NCI-H2107 treated with DMSO at 0.1 percent for 48 hours (cell line): Measurements from ENCODE around the gene BCL7B.
"Not testable (repeated sequence)": the region's sequence is repeated elsewhere in the genome, so short reads cannot be mapped to it uniquely, and the experiment has no call there.

Experiments
- DNase-seq: peaks from one replicate; lab custom pipeline; 2025; ENCODE audit not compliant: unreplicated experiment; lab: John Stamatoyannopoulos, UW

Gene BCL7B

DNA sequence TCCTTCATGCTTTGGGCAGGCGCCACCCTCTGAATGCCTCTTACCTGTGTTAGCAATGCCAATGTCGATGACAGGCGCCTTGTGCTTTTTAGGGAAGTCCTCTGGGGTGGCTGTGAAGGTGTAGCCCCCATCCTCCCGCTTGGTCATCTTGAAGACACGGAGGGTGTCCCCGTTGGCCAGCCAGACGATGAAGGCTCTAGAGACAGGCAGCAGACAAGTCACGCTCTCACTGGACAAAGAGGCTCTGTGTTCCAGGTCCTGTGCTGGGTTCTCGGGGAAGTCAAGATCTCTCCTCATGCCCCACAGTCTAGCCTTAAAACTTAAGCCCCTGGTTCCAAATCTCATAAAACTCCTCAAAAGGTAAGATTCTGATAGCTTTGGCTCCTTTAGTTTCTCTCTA, 15.8 kb upstream of the BCL7B start:
- no peak for DNase-seq

GRCh38 chr7:73572767-73573186, 15.3 kb upstream of the BCL7B start:
- no peak for DNase-seq

DNA sequence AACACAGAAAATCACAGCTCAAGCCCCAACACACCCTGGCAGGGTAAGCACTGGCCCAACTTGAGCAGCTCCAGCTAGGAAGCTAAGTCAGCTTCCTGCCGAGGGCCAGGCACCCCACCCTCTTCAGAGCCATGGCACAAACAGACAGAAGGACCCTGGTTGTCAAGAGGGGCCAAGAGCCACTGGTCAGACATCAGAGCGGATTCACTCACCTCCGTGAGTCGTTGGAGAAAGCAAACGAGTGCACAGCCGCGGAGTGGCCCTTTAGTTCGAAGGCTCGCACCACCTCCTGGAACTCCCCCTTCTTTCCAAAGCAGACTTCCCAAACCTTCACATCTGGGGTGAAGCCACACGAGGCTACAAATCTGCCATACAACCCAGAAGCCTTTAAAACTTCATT, 13.5 kb upstream of the BCL7B start:
- DNase-seq, result no peak

DNA sequence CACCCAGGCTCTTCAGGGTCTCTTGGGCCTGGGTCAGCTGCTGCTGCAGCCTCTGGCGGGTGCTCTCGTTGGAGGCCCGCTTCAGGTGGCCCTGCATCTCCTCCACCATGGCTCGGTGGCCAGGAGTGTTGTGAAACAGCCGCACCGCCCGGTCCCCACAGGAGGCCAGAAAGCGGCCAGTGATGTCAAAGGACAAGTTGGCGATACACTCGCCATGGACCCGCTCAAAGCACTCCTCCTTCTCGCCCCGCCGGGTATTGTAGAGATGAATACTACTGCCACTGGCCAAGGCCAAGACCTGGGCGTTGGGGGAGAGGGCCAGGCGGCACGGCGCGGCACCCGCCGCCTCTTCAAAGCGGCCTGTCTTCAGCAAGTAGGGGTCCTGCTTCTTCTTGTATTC, 13.0 kb upstream of the BCL7B start:
- no peak for DNase-seq

DNA sequence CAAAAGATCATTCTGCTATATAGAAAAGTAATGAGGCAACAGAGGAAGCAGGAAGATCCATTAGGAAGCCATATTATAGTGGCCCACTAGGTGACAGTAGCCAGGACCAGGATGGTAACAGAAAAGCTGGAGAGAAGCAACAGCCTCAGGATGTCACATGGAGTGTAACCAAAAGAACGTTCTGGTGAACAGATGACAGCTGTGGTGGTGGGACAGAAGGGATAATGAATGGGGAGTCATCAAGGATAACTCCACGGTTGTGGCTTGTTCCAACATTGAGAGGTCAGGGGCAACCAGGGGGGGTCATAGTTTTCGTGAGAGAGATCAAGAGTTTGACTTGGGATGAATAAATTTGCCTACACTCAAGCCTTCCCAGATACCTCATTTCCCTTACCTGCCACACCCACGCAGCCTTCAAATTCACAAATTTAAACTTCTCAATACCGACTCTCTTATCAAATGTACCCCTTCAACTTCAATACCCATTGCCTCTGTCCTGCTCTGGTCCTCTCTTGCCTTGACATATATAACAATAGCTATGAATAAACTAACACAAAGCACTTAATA, 11.6 kb upstream of the BCL7B start:
- DNase-seq, result no peak

DNA sequence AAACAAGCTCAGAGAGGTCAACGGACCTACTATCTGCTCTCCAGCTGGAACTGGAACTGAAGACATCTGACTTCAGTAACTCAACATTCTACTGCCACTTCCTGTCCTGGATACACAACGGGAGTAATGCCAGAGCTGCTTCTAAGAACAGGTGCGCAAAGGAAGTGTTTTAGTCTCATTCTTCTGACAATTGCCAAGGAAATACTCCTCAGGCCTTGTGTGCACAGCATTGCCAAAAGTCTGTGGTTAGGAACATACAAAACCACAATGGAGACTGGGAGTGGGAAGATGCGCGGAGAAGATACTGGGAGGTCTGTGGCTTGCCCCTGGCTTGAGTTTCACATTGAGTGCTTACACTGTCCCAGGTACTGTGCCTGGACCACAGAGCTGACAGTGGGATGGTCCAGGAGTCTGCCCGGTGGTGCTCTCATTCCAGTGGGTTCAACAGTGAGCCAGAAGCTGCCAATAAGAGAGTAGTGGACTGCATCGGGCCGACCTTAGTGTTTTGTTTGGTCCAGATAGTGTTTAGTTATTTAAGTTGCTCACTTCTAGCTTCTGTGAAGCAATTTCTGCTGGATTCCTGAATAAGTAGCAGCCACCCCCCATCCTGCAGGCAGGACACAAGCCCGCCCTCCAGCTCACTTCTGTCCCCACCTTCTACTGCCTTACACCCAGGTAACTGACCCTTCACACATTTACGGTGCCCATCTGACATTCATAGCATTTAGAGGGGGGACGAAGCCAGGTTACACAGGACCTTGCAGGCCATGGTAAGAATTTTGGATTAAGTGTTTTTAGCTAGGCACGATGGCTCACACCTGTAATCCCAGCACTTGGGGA, 10.6 kb upstream of the BCL7B start:
- DNase-seq, result no peak

- no peak for DNase-seq
Observed at GRCh38 chr7:73567140-73567539, 9.7 kb upstream of the BCL7B start.

- peak; percentile 25 for DNase-seq
Observed at GRCh38 chr7:73566431-73566830, 8.9 kb upstream of the BCL7B start.

DNA sequence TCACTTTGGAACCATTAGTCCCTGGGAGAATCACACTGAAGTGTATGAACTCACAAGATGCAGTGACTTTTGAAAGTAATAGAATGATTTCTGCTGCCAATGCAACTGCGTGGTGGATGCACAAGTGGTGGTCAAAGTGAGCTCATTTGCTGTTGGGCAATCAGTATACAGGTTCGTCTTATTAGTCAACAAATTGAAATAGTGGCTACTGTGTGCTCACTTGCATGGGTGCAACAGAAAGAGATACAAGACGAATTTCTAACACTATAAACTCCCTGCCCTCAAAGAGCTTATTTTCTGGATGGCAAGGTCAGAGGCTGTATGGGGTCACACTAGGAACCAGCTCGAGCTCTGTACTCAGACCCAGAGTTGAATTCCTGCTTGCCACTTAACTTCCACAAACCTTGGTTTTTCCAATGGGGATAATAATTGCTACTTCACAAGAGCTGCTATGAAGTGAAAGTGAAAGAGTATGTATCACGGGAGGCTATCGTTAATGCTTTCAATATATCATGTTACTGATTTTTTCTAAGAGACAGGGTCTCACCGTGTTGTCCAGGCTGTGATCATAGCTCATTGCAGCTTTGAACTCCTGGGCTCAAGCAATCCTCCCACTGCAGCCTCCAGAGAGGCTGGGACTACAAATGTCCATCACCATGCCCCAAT, 8.3 kb upstream of the BCL7B start:
- peak; percentile 69 for DNase-seq

DNA sequence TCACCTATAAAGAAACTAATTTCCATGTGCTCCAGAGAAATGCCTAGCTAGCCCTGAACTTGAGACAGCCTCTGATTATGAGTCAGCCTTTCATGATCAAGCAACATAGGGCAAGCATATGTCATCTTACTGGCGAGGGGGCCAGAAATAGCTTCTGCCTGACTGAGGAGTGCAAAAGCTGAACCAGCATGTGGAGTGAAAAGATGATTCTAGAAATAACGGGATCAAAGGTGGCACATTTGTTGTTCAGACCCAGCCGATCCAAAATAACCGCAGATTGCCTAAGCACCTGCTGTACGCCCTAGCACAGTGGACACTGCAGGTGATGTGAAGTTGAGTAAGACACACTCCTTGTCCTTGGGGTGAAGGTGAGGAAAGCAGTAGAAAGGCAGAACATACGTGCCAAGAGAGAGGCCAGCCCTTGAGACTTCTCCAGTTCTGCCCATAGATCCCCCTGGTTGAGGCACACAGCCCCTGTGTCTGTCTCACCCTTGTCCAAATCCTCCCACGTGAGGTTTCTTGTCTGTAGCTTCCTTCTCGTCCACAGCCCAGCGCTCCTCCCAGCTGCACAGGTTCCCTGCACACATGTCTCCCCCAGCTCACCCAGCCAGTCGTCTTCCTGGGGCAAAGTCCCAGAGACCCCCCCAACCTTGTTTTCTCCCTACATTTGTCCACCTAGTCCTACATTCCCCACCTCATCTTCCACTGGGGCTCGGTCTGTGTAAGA, 2.8 kb upstream of the BCL7B start:
- DNase-seq, result no peak

- DNase-seq, result peak; percentile 79
Observed at GRCh38 chr7:73557108-73557396, 438 bp downstream of the BCL7B start.

- DNase-seq, result no peak
Observed at GRCh38 chr7:73556208-73557107, 1.0 kb downstream of the BCL7B start.

DNA sequence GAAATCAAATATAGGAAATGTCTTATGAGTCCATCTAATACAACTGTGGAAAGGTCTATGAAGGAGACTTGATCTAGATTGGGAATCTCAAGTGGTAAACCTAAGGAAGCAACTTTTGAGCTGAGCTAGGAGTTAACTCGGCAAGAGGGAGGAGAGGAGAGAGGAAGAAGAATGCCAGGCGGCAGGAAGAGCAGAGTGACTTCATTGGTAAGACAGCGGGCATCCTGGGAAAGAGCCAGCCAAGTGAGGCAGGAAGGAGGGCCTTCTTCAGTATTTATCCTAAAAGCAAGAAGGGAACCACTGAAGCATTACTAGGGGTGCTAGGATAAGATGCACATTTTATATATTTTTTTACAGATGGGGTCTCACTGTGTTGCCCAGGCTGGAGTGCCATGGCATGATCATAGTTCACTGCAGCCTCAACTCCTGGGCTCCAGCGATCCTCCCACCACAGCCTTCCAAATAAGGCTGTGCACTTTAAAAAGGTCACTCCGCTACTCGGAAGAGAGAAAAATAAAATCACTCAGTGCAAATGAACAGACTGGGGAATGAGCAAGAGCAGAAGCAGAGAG, 2.0 kb downstream of the BCL7B start:
- no peak for DNase-seq

DNA sequence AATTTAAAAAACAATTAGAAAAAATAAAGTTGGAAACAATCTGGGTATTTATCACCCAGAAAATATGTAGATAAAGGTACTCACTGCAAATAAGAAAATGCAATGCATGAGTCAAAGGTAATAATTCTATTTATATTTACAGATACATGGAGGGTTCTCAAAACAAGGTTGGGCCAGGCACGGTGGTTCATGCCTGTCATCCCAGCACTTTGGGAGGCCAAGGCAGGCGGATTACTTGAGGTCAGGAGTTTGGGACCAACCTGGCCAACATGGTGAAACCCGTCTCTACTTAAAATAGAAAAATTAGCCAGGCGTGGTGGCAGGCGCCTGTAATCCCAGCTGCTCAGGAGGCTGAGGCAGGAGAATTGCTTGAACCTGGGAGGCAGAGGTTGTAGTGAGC, 7.4 kb downstream of the BCL7B start:
- not testable (repeated sequence) for DNase-seq

DNA sequence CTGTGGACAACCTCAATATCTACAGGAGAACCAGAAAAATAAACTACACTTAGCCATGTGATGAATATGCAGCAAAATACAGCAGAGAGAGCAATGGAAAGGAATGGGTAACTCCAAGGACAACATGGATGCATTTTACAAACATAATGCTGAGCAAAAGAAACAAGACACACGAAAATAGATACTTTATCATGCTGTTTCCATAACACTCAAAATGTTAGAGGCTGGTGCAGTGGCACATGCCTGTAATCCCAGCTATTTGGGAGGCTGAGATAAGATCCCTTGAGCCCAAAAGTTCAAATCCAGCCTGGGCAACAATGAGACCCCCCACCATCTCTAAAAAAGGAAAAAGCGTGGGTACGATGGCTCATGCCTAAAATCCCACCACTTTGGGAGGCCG, 8.3 kb downstream of the BCL7B start:
- DNase-seq, result no peak

DNA sequence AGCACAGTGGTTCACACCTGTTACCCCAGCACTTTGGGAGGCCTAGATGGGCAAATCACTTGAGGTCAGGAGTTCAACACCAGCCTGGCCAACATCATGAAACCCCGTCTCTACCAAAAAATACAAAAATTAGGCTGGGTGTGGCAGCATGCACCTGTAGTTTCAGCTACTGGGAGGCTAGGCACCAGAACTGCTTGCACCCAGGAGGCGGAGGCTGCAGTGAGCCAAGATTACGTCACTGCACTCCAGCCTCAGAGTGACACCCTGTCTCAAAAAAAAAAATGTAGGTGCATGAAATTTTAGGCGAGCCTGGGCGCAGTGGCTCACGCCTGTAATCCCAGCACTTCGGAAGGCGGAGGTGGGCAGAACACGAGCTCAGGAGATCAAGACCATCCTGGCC, 9.6 kb downstream of the BCL7B start:
- no peak for DNase-seq

GRCh38 chr7:73544678-73545077, 12.8 kb downstream of the BCL7B start:
- no peak for DNase-seq

- DNase-seq, result no peak
Observed at GRCh38 chr7:73541722-73542121, 15.8 kb downstream of the BCL7B start.

DNA sequence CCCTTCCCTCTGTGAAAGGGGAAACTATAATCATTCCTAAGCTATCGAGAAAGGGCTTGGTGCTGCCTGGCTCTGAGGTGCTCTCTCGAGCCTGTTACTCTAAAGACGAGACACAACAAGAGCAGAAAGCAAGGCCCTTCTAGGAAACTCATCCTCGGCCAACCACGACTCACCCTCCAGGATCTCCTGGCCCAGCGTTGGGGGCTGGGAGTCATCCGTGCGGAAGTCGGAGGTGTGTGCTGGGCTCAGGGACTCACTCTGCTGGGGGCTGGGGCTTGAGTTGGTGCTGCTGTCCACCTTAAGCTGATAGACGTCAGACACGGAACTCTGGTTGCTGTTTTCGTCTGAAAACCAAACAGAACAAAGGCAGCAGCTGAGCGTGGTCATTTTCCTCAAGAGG, 17.8 kb downstream of the BCL7B start:
- no peak for DNase-seq

DNA sequence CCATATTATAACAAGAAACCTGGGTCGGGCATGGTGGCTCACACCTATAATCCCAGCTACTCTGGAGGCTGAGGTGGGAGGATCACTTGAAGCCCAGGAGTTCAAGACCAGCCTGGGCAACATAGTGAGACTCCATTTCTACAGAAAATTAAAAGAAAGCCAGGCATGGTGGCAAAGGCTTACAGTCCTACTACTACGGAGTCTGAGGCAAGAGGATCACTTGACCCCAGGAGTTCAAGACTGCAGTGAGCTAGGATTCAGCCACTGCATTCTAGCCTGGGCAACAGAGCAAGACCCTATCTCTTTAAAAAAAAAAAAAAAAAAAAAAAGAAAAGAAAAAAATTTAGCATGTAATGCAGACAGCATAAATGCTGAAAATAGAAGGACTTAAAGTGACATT, 19.0 kb downstream of the BCL7B start:
- not testable (repeated sequence) for DNase-seq
